Hindlimb muscle (tissue), 1 donor: ENCODE results near the gene IQGAP2. TPM values are rescaled to one million over a fixed set of nuclear protein-coding genes. Genes with fewer than 3 reads are reported as not detected.

Experiments
- DNase-seq: peaks from one replicate; pipeline ENCODE4 v3.0.0-alpha.2; 2013
- polyA plus RNA-seq: library from polyadenylated mRNA; unstranded; fragments of 120-200 nt; gene quantifications from one replicate; pipeline ENCODE4 v1.2.1, GENCODE V29; 2013; ENCODE audit not compliant: insufficient read length

Gene IQGAP2
- polyA plus RNA-seq, 1 donor, result 6.6 TPM

- DNase-seq, result no peak
These were observed 74.5 kb downstream of the IQGAP2 start for GRCh38 chr5:76477571-76477970.

- DNase-seq, result no peak
These were observed 76.2 kb downstream of the IQGAP2 start for GRCh38 chr5:76479281-76479680.

GRCh38 chr5:76479973-76480667 is 77.0 kb downstream of the IQGAP2 start:
- no peak for DNase-seq

- no peak for DNase-seq
These were observed 79.9 kb downstream of the IQGAP2 start for GRCh38 chr5:76482984-76483383.

- DNase-seq, result no peak
These were observed 80.3 kb downstream of the IQGAP2 start for GRCh38 chr5:76483433-76483832.

- no peak for DNase-seq
These were observed 80.8 kb downstream of the IQGAP2 start for GRCh38 chr5:76483881-76484280.

- no peak for DNase-seq
These were observed 82.4 kb downstream of the IQGAP2 start for GRCh38 chr5:76485511-76485910.

- no peak for DNase-seq
These were observed 84.3 kb downstream of the IQGAP2 start for GRCh38 chr5:76487386-76487785.

GRCh38 chr5:76487821-76488220 is 84.7 kb downstream of the IQGAP2 start:
- DNase-seq, result no peak

- no peak for DNase-seq
These were observed 85.9 kb downstream of the IQGAP2 start for GRCh38 chr5:76488969-76489368.

GRCh38 chr5:76489877-76490688 is 87.0 kb downstream of the IQGAP2 start:
- no peak for DNase-seq

GRCh38 chr5:76490960-76491359 is 87.9 kb downstream of the IQGAP2 start:
- DNase-seq, result no peak

GRCh38 chr5:76492819-76493189 is 89.7 kb downstream of the IQGAP2 start:
- no peak for DNase-seq

- no peak for DNase-seq
These were observed 90.2 kb downstream of the IQGAP2 start for GRCh38 chr5:76493190-76493837.

GRCh38 chr5:76494201-76494600 is 91.1 kb downstream of the IQGAP2 start:
- no peak for DNase-seq

- DNase-seq, result no peak
These were observed 92.8 kb downstream of the IQGAP2 start for GRCh38 chr5:76495870-76496269.

GRCh38 chr5:76497065-76497460 is 94.0 kb downstream of the IQGAP2 start:
- DNase-seq, result no peak

GRCh38 chr5:76497986-76498717 is 95.1 kb downstream of the IQGAP2 start:
- DNase-seq, result no peak

GRCh38 chr5:76499507-76500161 is 96.5 kb downstream of the IQGAP2 start:
- no peak for DNase-seq

GRCh38 chr5:76500633-76501393 is 97.7 kb downstream of the IQGAP2 start:
- peak; percentile 62 for DNase-seq

GRCh38 chr5:76503929-76504328 is 100.8 kb downstream of the IQGAP2 start:
- DNase-seq, result no peak
